HFF-Myc (cell line): Measurements from ENCODE around the gene RET.

Source experiments
- DNase-seq: peaks from one replicate; pipeline ENCODE4 v3.0.0-alpha.2; 2011; ENCODE audit warnings: low read depth; ENCODE audit errors: extremely low read depth
- H3K4me3 ChIP-seq: replicated peaks from 2 replicates; pipeline ENCODE4 v1.5.1; 2011; ENCODE audit warnings: low read depth, mild to moderate bottlenecking, control low read depth, low read length
- TF ChIP-seq, protein P1 (sequence below): IDR thresholded peaks from 2 replicates; pipeline ENCODE4 v1.5.1; 2012; ENCODE audit warnings: mild to moderate bottlenecking, low read depth, low read length, control low read depth; ENCODE audit errors: missing control alignments

RET gene

GRCh38 chr10:43115881-43116595, 39.2 kb downstream of the RET start:
- TF ChIP-seq, protein P1, sequence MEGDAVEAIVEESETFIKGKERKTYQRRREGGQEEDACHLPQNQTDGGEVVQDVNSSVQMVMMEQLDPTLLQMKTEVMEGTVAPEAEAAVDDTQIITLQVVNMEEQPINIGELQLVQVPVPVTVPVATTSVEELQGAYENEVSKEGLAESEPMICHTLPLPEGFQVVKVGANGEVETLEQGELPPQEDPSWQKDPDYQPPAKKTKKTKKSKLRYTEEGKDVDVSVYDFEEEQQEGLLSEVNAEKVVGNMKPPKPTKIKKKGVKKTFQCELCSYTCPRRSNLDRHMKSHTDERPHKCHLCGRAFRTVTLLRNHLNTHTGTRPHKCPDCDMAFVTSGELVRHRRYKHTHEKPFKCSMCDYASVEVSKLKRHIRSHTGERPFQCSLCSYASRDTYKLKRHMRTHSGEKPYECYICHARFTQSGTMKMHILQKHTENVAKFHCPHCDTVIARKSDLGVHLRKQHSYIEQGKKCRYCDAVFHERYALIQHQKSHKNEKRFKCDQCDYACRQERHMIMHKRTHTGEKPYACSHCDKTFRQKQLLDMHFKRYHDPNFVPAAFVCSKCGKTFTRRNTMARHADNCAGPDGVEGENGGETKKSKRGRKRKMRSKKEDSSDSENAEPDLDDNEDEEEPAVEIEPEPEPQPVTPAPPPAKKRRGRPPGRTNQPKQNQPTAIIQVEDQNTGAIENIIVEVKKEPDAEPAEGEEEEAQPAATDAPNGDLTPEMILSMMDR, result no peak
- H3K4me3 ChIP-seq, result no peak overlapping the region
- DNase-seq, result no peak

GRCh38 chr10:43116596-43116995, 39.7 kb downstream of the RET start:
- TF ChIP-seq, protein P1, result no peak
- no peak overlapping the region for H3K4me3 ChIP-seq
- DNase-seq, result no peak

DNA sequence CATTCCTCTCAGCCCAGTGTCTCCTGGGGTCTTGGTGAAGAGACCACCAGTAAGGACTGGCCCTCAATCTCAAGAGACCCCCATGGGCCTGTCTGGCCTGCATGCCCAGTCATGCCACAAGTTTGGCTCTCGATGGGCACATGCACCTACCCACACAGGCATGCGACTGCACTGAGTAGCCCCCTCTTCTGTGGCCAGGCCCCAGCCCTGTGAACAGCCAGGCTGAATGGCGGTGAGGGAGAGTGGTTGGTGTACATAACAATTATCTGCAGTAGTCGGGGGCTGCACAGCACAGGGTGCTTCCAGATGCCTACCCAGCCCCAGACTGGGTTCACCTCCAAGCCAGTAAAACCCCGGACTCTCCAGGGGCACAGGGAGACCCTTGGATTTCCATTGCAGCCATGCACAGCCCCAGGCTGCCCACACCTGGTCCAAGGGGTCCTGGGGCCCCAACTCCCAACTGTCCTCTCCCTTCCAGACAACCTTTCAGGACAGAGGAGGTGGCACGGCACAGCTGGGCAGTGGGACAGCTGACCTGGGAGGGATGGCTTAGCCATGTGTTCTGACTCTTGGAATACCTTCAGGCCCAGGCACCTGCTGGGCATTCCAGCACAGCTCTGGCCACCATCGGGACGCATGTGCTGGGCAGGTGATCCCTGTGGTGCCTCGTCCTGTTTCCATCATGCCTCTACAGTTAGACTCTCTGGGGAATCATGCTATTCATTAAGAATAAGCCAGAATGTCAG, 40.3 kb downstream of the RET start:
- TF ChIP-seq, protein P1, result no peak
- no peak for DNase-seq
- H3K4me3 ChIP-seq, result no peak overlapping the region

DNA sequence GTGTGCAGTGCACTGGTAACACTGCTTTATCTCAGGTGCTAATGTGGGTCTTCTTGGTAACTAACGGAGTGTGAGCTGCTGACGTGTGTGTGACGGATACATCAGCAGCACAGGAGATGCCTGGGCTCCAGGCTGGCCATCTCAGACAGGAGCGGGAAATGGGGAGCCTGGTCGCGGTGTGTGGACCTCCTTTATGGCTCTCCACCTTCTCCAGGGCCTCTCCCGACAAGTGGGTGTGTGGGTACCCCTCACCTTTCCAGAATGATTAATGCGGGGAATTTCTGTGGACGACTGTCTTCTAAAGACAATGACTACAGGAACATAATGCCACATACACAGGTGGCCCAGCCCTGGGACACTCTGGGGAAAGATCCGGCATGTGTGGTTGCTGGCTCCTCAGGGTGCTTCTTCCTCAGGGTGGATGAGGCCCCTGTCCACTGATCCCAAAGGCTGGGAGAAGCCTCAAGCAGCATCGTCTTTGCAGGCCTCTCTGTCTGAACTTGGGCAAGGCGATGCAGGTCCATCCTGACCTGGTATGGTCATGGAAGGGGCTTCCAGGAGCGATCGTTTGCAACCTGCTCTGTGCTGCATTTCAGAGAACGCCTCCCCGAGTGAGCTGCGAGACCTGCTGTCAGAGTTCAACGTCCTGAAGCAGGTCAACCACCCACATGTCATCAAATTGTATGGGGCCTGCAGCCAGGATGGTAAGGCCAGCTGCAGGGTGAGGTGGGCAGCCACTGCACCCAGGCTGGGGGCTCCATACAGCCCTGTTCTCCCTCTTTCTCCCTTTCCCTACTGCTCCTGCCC, 41.1 kb downstream of the RET start:
- DNase-seq, result no peak
- no peak overlapping the region for H3K4me3 ChIP-seq
- TF ChIP-seq, protein P1, result no peak

DNA sequence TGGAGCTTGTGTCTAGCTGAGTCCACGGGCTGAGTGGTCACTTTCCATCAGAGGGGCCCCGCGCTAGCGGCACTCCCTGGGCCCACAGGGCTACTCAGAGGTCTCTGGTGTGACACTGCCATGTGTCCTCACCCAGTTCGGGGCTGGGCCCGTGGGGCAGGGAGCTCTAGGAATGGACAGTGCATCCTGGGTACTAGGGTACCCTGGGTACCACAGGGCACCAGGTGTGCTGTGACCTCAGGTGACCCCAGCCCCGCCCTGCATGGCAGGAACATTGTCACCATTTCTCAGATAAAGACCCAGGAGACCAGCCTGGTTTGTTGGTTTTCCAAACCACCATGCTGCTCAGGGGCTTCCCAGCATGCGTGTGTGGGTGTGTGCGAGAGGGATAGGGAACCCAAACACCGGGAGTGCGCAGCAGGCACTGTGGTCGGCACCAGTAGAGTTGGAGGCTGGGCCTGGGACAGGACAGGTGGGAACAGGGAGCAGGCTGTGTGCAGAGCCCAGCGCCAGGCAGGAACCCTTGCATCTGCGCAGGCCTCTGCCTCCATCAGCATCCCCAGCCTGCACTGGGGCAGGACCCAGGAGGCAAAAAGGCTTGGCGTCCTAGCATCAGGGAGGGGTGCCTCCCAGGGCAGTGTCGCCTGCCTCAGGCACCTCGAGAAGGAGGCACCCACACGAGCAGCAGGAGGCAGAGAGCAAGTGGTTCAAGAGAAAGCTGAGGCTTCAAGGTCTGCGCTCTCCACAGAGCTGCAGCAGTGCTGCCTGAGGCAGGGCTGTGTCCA, 42.0 kb downstream of the RET start:
- no peak overlapping the region for H3K4me3 ChIP-seq
- DNase-seq, result no peak
- TF ChIP-seq, protein P1, result no peak
